Kidney capillary endothelial cell (primary cell): ENCODE results near the gene SUZ12.
"Not testable (repeated sequence)": the region's sequence is repeated elsewhere in the genome, so short reads cannot be mapped to it uniquely, and the experiment has no call there.

ENCODE experiments used
- DNase-seq: peaks from one replicate; pipeline ENCODE4 v3.0.0-alpha.2; 2018; ENCODE audit warnings: low spot score

SUZ12 gene

DNA sequence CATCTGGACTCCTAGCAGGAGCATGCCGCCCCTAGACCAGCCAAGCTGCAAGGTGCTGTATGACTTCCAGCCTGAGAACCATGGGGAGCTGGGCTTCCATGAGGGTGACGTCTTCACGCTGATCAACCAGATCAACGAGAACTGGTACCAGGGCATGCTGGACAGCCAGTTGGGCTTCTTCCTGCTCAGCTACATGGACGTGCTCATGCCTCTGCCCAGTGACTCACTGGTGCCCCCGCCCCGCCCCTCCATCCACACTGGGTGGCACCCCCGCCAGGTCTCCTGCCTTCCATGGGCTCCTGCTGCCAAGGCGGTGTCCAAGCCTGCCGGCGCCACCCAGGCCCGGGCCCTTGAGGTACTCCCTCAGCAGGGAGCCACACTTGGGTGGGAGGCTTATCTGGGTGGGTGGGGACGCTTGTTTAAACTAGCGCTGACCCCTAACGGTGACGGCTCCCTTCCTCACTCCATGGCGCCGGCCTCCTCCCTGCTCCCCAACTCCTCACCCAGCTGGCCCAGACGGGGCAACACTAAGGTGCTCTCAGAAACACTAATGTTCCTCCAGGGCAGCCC lies 104.6 kb downstream of the SUZ12 start:
- DNase-seq = not testable (repeated sequence)

- DNase-seq = not testable (repeated sequence)
Observed at GRCh38 chr17:32042266-32042665, 105.5 kb downstream of the SUZ12 start.

DNA sequence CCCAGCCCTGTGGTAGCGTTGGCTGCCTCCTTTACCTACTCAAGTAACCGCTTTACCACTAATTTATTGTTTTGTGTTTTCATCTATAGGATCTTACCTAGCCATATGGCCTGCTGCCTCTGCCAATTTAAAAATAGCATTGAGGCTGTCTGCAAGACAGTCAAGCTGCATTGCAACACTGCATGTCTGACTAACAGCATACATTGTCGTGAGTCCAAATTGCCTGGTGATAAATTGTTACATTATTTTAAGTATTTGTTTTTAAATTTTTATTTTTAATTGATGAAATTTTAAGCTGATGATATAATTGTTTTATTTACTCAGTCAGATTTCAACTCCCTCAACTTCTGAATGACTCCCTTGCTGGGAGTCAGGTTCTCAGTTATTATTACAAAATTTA lies 108.8 kb downstream of the SUZ12 start:
- not testable (repeated sequence) for DNase-seq

DNA sequence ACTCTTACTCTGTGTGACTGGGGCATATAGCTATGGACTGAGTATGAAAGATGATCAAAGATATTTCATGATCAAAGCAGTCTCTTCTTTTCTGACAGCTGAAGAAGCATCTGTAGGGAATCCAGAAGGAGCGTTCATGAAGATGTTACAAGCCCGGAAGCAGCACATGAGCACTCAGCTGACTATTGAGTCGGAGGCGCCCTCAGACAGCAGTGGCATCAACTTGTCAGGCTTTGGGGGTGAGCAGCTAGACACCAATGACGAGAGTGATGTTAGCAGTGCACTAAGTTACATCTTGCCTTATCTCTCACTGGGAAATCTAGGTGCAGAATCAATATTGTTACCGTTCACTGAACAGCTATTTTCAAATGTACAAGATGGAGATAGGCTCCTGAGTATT lies 110.9 kb downstream of the SUZ12 start:
- DNase-seq = not testable (repeated sequence)
